WTC11 (cell line): Measurements from ENCODE around the gene DNTT. TPM values are rescaled to one million over a fixed set of nuclear protein-coding genes. Genes with fewer than 3 reads are reported as not detected.

ENCODE experiments used
- ATAC-seq: fragments of 200-7000 bp; cut with Tn5 transposase; 2 replicates; pipeline ENCODE4 v1.10.0; 2021; ENCODE audit warnings: mild to moderate bottlenecking, moderate library complexity
- CTCF ChIA-PET: fragments of 300-600 bp; sonication (Branson Sonifier 250); formaldehyde crosslinking; loops from one replicate; lab custom pipeline; 2021; ENCODE audit warnings: antibody characterized with exemption; lab: Charles Lee
- POLR2A ChIA-PET: fragments of 350-600 bp; sonication (Branson Sonifier 250); formaldehyde crosslinking; loops from one replicate; lab custom pipeline; 2021; ENCODE audit warnings: antibody characterized with exemption; lab: Charles Lee
- DNase-seq: peaks from one replicate; pipeline ENCODE4 v3.0.0; 2021; ENCODE audit warnings: low spot score
- H3K27ac Mint-ChIP-seq: 2 replicates; pipeline ENCODE4 v1.8.0; 2021; ENCODE audit warnings: mixed read lengths
- H3K27me3 Mint-ChIP-seq: 2 replicates; pipeline ENCODE4 v1.8.0; 2021; ENCODE audit warnings: low read depth, mild to moderate bottlenecking, moderate library complexity, mixed read lengths
- H3K36me3 Mint-ChIP-seq: 2 replicates; pipeline ENCODE4 v1.8.0; 2021; ENCODE audit warnings: mixed read lengths
- H3K4me1 Mint-ChIP-seq: 2 replicates; pipeline ENCODE4 v1.8.0; 2022; ENCODE audit warnings: mixed read lengths
- H3K4me3 Mint-ChIP-seq: 2 replicates; pipeline ENCODE4 v1.8.0; 2021; ENCODE audit warnings: mild to moderate bottlenecking, moderate library complexity, mixed read lengths
- H3K9me3 Mint-ChIP-seq: 2 replicates; pipeline ENCODE4 v1.8.0; 2021; ENCODE audit warnings: mixed read lengths
- ATF3 ChIP-seq: sonication (generic); formaldehyde crosslinking; conservative IDR thresholded peaks from 2 replicates; pipeline ENCODE4 v1.8.1; 2022; ENCODE audit warnings: mild to moderate bottlenecking, missing genetic modification reagents
- CBFB ChIP-seq: sonication (generic); formaldehyde crosslinking; IDR thresholded peaks from 2 replicates; pipeline ENCODE4 v1.8.1; 2022; ENCODE audit warnings: mild to moderate bottlenecking, low read depth, missing genetic modification reagents
- CTCF ChIP-seq: fragments of 200-600 bp; IDR thresholded peaks from 2 replicates; pipeline ENCODE4 v1.8.0; 2022; ENCODE audit warnings: antibody characterized with exemption
- E2F5 ChIP-seq: sonication (generic); formaldehyde crosslinking; IDR thresholded peaks from 2 replicates; pipeline ENCODE4 v1.8.1; 2022; ENCODE audit warnings: mild to moderate bottlenecking, moderate library complexity, missing genetic modification reagents
- ERG ChIP-seq: fragments of 250-450 bp; sonication (Bioruptor Pico); IDR thresholded peaks from 2 replicates; pipeline ENCODE4 v1.8.0; 2021; ENCODE audit warnings: mild to moderate bottlenecking
- ESRRA ChIP-seq: sonication (generic); formaldehyde crosslinking; IDR thresholded peaks from 2 replicates; pipeline ENCODE4 v1.8.1; 2022; ENCODE audit warnings: mild to moderate bottlenecking, missing genetic modification reagents, borderline replicate concordance
- FOXK1 ChIP-seq: sonication (generic); formaldehyde crosslinking; IDR thresholded peaks from 2 replicates; pipeline ENCODE4 v1.8.0; 2022; ENCODE audit warnings: mild to moderate bottlenecking, moderate library complexity, missing genetic modification reagents
- FOXP1 ChIP-seq: sonication (generic); formaldehyde crosslinking; IDR thresholded peaks from 2 replicates; pipeline ENCODE4 v1.8.0; 2022; ENCODE audit warnings: missing genetic modification reagents, mild to moderate bottlenecking, moderate library complexity, borderline replicate concordance
- GABPB1 ChIP-seq: sonication (generic); formaldehyde crosslinking; IDR thresholded peaks from 2 replicates; pipeline ENCODE4 v1.8.1; 2023; ENCODE audit warnings: mild to moderate bottlenecking, missing genetic modification reagents
- GRHL2 ChIP-seq: fragments of 250-450 bp; sonication (Bioruptor Pico); IDR thresholded peaks from 2 replicates; pipeline ENCODE4 v1.8.0; 2022; ENCODE audit warnings: mild to moderate bottlenecking, moderate library complexity; ENCODE audit not compliant: insufficient replicate concordance, severe bottlenecking
- HMGA2 ChIP-seq: fragments of 250-450 bp; sonication (Bioruptor Pico); IDR thresholded peaks from 2 replicates; pipeline ENCODE4 v1.4.0; 2021; ENCODE audit warnings: mild to moderate bottlenecking, moderate library complexity
- JAZF1 ChIP-seq: fragments of 250-450 bp; sonication (Bioruptor Pico); IDR thresholded peaks from 2 replicates; pipeline ENCODE4 v1.9.0; 2021; ENCODE audit warnings: moderate library complexity, mild to moderate bottlenecking, inconsistent platforms
- JUN ChIP-seq: sonication (generic); formaldehyde crosslinking; IDR thresholded peaks from 2 replicates; pipeline ENCODE4 v1.8.0; 2023; ENCODE audit warnings: mild to moderate bottlenecking, missing genetic modification reagents
- KAT7 ChIP-seq: sonication (generic); formaldehyde crosslinking; IDR thresholded peaks from 2 replicates; pipeline ENCODE4 v1.8.1; 2023; ENCODE audit warnings: missing genetic modification reagents, mild to moderate bottlenecking, borderline replicate concordance
- MLX ChIP-seq: sonication (generic); formaldehyde crosslinking; IDR thresholded peaks from 2 replicates; pipeline ENCODE4 v1.8.1; 2023; ENCODE audit warnings: mild to moderate bottlenecking, missing genetic modification reagents, moderate library complexity
- MXD4 ChIP-seq: fragments of 250-450 bp; sonication (Bioruptor Pico); IDR thresholded peaks from 2 replicates; pipeline ENCODE4 v1.8.0; 2021; ENCODE audit warnings: mild to moderate bottlenecking, moderate library complexity, borderline replicate concordance
- NFATC4 ChIP-seq: fragments of 250-450 bp; sonication (Bioruptor Pico); IDR thresholded peaks from 2 replicates; pipeline ENCODE4 v1.9.0; 2021; ENCODE audit warnings: mild to moderate bottlenecking
- NFYB ChIP-seq: sonication (generic); formaldehyde crosslinking; conservative IDR thresholded peaks from 2 replicates; pipeline ENCODE4 v1.8.0; 2022; ENCODE audit warnings: low read depth, missing genetic modification reagents
- NR2C2 ChIP-seq: sonication (generic); formaldehyde crosslinking; IDR thresholded peaks from 2 replicates; pipeline ENCODE4 v1.8.0; 2022; ENCODE audit warnings: mild to moderate bottlenecking, missing genetic modification reagents
- NR3C1 ChIP-seq: sonication (generic); formaldehyde crosslinking; conservative IDR thresholded peaks from 2 replicates; pipeline ENCODE4 v1.8.1; 2023; ENCODE audit warnings: low read depth, mild to moderate bottlenecking, missing genetic modification reagents
- PREB ChIP-seq: sonication (generic); formaldehyde crosslinking; IDR thresholded peaks from 2 replicates; pipeline ENCODE4 v1.8.1; 2022; ENCODE audit warnings: mild to moderate bottlenecking, missing genetic modification reagents, moderate library complexity, borderline replicate concordance
- SMAD3 ChIP-seq: sonication (generic); formaldehyde crosslinking; IDR thresholded peaks from 2 replicates; pipeline ENCODE4 v1.8.0; 2022; ENCODE audit warnings: missing genetic modification reagents, mild to moderate bottlenecking, borderline replicate concordance
- ZMAT4 ChIP-seq: fragments of 250-450 bp; sonication (Bioruptor Pico); IDR thresholded peaks from 2 replicates; pipeline ENCODE4 v1.9.0; 2021; ENCODE audit warnings: mild to moderate bottlenecking
- ZNF121 ChIP-seq: sonication (generic); formaldehyde crosslinking; IDR thresholded peaks from 2 replicates; pipeline ENCODE4 v1.8.0; 2023; ENCODE audit warnings: missing genetic modification reagents
- ZNF138 ChIP-seq: sonication (generic); formaldehyde crosslinking; conservative IDR thresholded peaks from 2 replicates; pipeline ENCODE4 v1.8.1; 2022; ENCODE audit warnings: mild to moderate bottlenecking, moderate library complexity, missing genetic modification reagents
- ZNF423 ChIP-seq: fragments of 250-450 bp; sonication (Bioruptor Pico); IDR thresholded peaks from 2 replicates; pipeline ENCODE4 v2.1.2; 2022; ENCODE audit warnings: mild to moderate bottlenecking, moderate library complexity
- ZSCAN18 ChIP-seq: fragments of 250-450 bp; sonication (Bioruptor Pico); IDR thresholded peaks from 2 replicates; pipeline ENCODE4 v2.1.2; 2022; ENCODE audit warnings: mild to moderate bottlenecking, moderate library complexity
- total RNA-seq: library from RNA; stranded (reverse); gene quantifications from 3 replicates; pipeline ENCODE4 v1.2.3, GENCODE V29; 2021

DNTT gene
- total RNA-seq, 1 experiment from 2014 or later: not detected

- TF ChIP-seq MLX (CRISPR knock-in tag) (no peak), E2F5 (no peak), ESRRA (CRISPR knock-in tag) (no peak), NR2C2 (CRISPR knock-in tag) (no peak), HMGA2 (CRISPR knock-in tag) (no peak), MXD4 (CRISPR knock-in tag) (no peak), ATF3 (CRISPR knock-in tag) (no peak), ZMAT4 (CRISPR knock-in tag) (no peak), ERG (CRISPR knock-in tag) (no peak), CBFB (no peak), ZNF121 (CRISPR knock-in tag) (no peak), GABPB1 (CRISPR knock-in tag) (no peak), JUN (CRISPR knock-in tag) (no peak)
Measured at GRCh38 chr10:96269438-96270300, 34.6 kb upstream of the DNTT start (continued).

GRCh38 chr10:96270571-96270970 lies 33.7 kb upstream of the DNTT start:
- H3K36me3 Mint-ChIP-seq: no peaks in the 10 kb centered on the region
- no peak for ATAC-seq
- H3K4me1 Mint-ChIP-seq: peaks cover 3% of the 10 kb centered on the region
- CTCF ChIA-PET: interaction anchor here (0.7 to 1.6 kb wide), 4 partner anchors 41 to 64 kb away, joined by 3 to 8 read pairs (median 4); no protein-coding TSS in a partner anchor
- H3K9me3 Mint-ChIP-seq: no peaks in the 10 kb centered on the region
- H3K4me3 Mint-ChIP-seq: no peak overlapping the region
- H3K27ac Mint-ChIP-seq: no peak overlapping the region
- H3K27me3 Mint-ChIP-seq: no peaks in the 10 kb centered on the region
- POLR2A ChIA-PET: no interaction called here
- DNase-seq: no peak
- TF ChIP-seq SMAD3: no peak
- TF ChIP-seq CTCF: no peak
- no peak for TF ChIP-seq FOXP1 (CRISPR knock-in tag)
- TF ChIP-seq KAT7 (CRISPR knock-in tag): no peak
- TF ChIP-seq JAZF1 (CRISPR knock-in tag): no peak
- no peak for TF ChIP-seq ZNF423 (CRISPR knock-in tag)
- TF ChIP-seq ZNF121 (CRISPR knock-in tag): no peak
- no peak for TF ChIP-seq GRHL2
- no peak for TF ChIP-seq ESRRA (CRISPR knock-in tag)
- TF ChIP-seq ERG (CRISPR knock-in tag): no peak
- no peak for TF ChIP-seq ZSCAN18
- no peak for TF ChIP-seq NR3C1
- no peak for TF ChIP-seq NFATC4 (CRISPR knock-in tag)
- TF ChIP-seq FOXK1 (CRISPR knock-in tag): no peak
- no peak for TF ChIP-seq NFYB (CRISPR knock-in tag)
- TF ChIP-seq ZNF138 (CRISPR knock-in tag): no peak
- no peak for TF ChIP-seq PREB (CRISPR knock-in tag)
